Activated T-cell treated with anti-CD3 and anti-CD28 coated beads, Interleukin-2, amount 50 U/mL, for 1 hour (primary cell): ENCODE data around the gene PRKCA.
A peak's percentile ranks its signal among the peaks of the same experiment; 100 is the strongest.
"Not testable (repeated sequence)": the region's sequence is repeated elsewhere in the genome, so short reads cannot be mapped to it uniquely, and the experiment has no call there.

Experiments used
- DNase-seq: peaks from one replicate; pipeline ENCODE4 v3.0.0-alpha.2; 2020

The PRKCA gene

GRCh38 chr17:66301864-66302741 lies at the start of gene PRKCA:
TSS of gene PRKCA (plus strand) at chr17:66302613.
- DNase-seq: peak; percentile 81

GRCh38 chr17:66253458-66253857 lies 49.0 kb upstream of the PRKCA start:
- not testable (repeated sequence) for DNase-seq

- no peak for DNase-seq
Observed at GRCh38 chr17:66255112-66255511, 47.3 kb upstream of the PRKCA start.

GRCh38 chr17:66255527-66255971 lies 46.9 kb upstream of the PRKCA start:
- no peak for DNase-seq

- no peak for DNase-seq
Observed at GRCh38 chr17:66260275-66260674, 42.1 kb upstream of the PRKCA start.

DNA sequence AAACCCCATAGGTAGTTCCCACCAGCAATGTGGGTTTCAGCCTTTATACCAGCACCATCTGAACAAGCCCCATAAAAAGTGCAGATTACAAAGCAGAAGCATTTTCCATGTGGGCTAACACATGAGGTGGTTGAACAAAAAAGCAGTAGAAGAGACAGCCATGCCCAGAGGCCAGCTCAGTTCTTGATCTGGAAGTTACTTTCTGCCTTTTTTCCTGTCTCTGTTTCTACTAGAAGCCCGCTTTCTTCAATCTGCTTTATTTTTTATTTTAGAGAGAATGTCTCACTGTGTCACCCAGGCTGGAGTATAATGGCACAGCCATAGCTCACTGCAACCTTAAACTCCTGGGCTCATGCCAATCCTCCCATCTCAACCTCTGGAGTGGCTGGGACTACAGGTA lies 41.7 kb upstream of the PRKCA start:
- no peak for DNase-seq

DNA sequence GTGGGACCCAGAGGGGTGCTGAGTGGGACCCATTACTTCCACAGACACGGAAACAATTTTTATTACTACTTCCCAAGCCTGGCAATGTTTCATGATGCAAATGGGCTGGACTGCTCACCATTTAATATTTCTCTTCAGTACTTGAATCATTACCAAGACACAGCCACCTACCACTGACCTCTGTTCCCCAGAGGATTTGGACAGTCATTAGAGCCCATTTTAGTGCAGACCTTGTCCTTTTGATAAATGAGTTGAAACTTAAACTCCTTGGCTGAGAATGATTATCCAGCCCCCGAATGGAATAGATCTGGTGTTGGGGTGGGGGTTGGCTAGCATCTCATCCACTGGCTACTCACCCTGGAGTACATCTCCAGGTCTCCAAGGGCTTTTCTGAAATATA lies 39.6 kb upstream of the PRKCA start:
- DNase-seq: no peak

DNA sequence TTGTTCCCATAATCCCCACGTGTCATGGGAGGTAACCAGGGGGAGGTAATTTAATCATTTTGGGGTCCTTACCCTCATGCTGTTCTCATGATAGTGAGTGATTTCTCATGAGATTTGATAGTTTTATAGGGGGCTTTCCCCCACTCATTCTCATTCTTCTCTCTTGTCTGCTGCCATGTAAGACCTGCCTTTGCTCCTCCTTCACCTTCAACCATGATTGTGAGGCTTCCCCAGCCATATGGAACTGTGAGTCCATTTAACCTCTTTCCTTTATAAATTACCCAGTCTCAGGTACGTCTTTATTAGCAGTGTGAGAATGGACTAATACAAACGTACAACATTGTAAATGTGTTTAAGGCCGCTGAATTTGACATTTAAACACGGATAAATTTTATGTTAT lies 37.7 kb upstream of the PRKCA start:
- no peak for DNase-seq

DNA sequence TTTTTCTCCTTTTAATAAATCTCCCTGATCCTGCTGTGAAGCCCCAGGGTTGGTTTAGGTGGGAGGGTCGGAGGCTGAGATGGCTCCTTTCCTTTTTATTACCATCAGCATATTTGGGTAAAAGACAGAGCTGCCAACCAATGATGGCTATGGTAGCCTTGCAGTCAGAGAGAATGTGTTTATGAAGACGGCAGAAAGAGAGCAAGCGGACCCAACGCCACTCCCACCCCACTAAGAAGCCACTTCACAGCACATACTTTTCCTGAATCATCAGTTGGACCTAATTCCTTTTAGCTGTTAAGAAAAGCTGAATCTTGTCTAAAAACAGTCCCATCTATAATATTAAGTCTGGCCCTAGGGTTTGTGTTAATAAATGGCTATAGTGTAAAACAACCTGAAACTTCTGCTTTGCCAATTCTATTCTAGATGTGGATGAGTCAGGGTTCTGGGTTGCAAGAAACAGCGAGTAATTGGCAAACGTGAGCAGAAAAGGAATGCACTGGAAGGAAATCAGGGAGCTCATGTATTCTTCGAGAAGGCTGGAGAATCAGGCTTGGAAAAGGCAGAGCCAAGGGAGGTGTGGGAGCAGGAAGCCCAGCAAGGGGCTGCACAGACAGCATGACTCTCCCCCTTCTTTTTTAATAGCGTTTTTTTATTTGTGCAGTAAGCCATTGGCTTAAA lies 34.0 kb upstream of the PRKCA start:
- no peak for DNase-seq

DNA sequence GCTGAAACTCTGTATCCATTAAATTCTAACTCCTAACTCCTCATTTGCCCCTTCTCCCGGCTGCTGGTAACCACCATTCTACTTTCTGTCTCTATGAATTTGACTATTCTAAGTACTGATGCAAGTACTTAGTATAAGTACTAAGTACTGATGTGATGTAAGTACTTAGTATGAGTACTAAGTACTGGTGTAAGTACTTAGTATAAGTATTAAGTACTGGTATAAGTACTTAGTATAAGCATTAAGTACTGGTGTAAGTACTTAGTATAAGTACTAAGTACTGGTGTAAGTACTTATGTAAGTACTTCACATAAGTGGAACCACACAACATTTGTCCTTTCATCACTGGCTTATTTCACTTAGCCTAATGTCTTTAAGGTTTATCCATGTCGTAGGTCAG lies 32.3 kb upstream of the PRKCA start:
- no peak for DNase-seq

GRCh38 chr17:66271512-66271911 lies 30.9 kb upstream of the PRKCA start:
- DNase-seq: no peak

- DNase-seq: no peak
Observed at GRCh38 chr17:66272811-66273585, 29.4 kb upstream of the PRKCA start.

DNA sequence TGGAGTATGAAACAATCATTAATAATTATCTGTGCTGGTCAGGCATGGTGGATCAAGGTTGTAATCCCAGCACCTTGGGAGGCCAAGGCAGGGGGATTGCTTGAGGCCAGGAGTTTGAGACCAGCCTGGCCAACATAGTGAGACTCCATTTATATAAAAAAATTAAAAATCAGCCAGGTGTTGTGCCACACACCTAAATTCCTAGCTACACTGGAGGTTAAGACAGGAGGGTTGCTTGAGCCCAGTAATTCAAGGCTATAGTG lies 28.9 kb upstream of the PRKCA start:
- no peak for DNase-seq

- DNase-seq: no peak
Observed at GRCh38 chr17:66275651-66276050, 26.8 kb upstream of the PRKCA start.

- no peak for DNase-seq
Observed at GRCh38 chr17:66276328-66276937, 26.0 kb upstream of the PRKCA start.

- no peak for DNase-seq
Observed at GRCh38 chr17:66277191-66277590, 25.2 kb upstream of the PRKCA start.

DNA sequence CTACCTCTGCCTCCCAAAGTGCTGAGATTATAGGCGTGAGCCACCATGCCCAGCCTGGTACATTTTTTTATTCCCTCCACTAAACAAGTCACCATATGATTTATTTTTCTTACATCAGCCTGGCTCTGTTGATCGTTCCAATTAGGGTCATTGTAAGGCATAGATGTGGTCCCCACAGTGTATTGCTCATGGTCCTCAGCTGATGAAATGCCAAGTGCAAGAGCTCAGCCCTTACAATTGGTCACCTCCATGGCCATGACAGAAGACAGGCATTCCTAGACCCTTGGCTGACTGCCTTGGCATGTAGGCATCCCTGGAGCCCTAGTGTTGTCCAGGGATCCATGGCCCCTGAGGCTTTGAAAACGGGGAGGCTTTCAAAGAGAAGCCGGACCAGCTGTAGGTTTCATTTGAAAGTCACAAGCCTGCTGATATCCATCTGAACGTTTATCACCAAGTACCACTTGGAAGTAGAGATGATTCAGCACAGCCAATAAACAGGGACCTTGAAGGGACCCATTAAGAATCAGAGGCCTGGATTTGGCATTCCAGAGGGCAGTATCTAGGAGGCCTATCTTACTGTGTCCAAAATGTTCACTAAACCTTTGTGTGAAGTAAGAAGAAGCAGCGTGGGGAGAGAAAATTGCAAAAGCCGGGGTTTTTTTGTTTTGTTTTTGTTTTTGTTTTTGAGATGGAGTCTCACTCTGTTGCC lies 20.6 kb upstream of the PRKCA start:
- no peak for DNase-seq

- no peak for DNase-seq
Observed at GRCh38 chr17:66283296-66283934, 19.0 kb upstream of the PRKCA start.

DNA sequence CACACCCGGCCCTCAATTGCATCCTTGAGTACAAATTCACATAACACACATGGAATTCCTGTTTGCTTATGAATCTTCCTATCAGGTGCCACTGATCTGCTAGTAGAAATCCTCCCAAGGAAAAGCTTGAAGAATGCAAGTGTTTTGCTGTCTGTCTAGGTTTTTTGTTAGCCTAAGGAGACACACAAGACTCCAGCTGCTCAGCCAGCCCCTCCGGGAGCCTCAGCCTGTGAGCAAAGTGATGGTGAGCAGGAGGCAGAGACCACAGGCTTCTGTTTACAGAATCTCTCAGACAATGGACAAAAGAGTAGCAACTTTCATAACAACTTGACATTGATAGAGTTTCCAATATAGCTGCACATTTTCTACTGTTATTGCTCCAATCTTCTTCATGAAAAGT lies 18.4 kb upstream of the PRKCA start:
- no peak for DNase-seq

DNA sequence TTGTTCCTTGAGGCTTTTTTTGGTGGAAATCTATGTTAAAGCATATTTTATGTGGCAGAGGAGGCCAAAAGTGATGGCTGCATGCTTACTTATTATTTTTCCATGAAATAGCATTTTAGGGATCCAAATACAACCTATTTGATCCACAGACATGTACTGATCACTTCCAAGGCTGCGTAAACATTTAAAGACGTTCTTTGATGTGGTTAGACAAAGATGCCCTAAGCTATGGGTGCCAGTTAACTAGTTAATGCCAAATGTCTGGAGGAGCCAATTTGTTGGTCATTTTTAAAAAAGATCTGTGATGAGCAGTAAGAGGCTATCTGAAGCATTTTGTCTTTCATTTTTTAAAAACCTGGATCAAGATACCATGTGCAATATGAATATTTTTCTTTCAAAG lies 17.3 kb upstream of the PRKCA start:
- no peak for DNase-seq

- no peak for DNase-seq
Observed at GRCh38 chr17:66287911-66288310, 14.5 kb upstream of the PRKCA start.

DNA sequence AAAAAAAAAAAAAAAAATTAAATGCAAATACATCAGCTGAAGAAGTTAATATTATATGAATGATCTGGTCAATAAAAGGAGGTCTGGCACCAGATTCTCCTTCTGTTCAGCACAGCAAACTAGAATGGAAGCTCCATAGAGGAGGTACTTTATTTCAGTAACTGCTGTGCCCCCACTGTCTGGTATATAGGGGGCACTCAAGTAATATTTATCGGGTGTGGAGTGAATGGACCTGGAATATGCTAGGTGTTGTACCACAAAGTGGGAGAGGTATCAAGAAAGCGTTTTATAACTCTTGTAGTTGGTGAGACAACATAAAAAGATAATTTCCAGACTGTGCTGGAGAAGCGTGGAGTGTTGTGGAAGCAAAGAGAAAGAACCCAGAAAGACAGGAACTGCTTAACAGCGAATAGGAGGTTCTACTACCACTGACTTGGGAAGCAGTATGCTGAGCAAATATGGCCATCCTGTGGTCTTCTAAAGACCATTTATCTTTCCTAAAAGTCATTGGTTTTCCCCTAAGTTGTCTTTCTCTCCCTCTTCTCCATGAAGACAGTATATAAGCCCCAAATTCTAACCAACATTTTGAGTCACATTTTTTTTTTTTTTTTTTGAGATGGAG lies 12.2 kb upstream of the PRKCA start:
- no peak for DNase-seq
